OCI-LY3 (cell line): Measurements from ENCODE around the gene MTMR1.

Experiments
- EZH2phosphoT487 ChIP-seq: fragments of 200-600 bp; shearing (Covaris generic); IDR thresholded peaks from 2 replicates; pipeline ENCODE4 v1.6.1; 2018; ENCODE audit warnings: antibody characterized with exemption, mixed run types, low read depth
- TF ChIP-seq, protein P1 (sequence below): fragments of 200-600, 300-600 bp; sonication (generic); IDR thresholded peaks from 2 replicates; pipeline ENCODE4 v1.5.1; 2014; ENCODE audit warnings: antibody characterized with exemption, low read length, low read depth

DNA sequence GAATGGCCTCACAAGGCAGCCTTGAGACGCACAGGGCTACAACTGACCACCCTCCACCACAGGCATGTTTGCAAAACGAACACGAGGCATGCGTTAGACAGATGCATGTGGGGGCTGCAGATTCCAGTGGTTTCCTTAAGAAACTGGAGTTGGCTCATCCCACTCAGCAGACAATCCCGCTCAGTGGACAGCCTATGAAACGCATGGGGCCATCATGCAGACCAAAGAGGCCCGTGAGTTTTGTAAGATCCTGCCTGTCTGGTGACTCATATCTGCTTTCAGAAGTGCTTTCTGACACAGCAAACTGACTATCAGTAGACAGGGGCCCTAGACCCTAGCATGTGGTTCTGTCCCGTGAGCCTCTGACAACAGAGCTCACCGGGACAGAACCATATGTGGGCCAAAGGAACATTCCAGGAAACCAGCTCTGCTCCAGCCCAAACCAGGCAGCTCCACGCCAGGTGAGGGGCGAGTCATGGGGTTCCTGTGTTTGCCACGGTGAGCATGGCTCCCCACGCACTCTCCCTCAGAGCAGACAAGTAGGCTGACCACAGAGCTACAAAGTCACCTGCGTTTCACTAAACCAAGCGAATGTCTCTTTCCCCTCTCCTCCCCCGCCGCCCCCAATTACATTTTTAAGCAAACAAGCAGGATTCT lies 74.4 kb downstream of the MTMR1 start:
- TF ChIP-seq, protein P1, sequence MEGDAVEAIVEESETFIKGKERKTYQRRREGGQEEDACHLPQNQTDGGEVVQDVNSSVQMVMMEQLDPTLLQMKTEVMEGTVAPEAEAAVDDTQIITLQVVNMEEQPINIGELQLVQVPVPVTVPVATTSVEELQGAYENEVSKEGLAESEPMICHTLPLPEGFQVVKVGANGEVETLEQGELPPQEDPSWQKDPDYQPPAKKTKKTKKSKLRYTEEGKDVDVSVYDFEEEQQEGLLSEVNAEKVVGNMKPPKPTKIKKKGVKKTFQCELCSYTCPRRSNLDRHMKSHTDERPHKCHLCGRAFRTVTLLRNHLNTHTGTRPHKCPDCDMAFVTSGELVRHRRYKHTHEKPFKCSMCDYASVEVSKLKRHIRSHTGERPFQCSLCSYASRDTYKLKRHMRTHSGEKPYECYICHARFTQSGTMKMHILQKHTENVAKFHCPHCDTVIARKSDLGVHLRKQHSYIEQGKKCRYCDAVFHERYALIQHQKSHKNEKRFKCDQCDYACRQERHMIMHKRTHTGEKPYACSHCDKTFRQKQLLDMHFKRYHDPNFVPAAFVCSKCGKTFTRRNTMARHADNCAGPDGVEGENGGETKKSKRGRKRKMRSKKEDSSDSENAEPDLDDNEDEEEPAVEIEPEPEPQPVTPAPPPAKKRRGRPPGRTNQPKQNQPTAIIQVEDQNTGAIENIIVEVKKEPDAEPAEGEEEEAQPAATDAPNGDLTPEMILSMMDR: no peak
- no peak for TF ChIP-seq EZH2phosphoT487
